GM18511 (cell line): Measurements from ENCODE around the gene MAGI3.
"Not testable (repeated sequence)": the region's sequence is repeated elsewhere in the genome, so short reads cannot be mapped to it uniquely, and the experiment has no call there.

Experiments
- ATAC-seq: cut with Tn5 transposase; IDR thresholded peaks from one replicate; pipeline ENCODE4 v1.9.1; 2021; ENCODE audit warnings: mild to moderate bottlenecking, moderate library complexity; ENCODE audit not compliant: unreplicated experiment

MAGI3 gene

DNA sequence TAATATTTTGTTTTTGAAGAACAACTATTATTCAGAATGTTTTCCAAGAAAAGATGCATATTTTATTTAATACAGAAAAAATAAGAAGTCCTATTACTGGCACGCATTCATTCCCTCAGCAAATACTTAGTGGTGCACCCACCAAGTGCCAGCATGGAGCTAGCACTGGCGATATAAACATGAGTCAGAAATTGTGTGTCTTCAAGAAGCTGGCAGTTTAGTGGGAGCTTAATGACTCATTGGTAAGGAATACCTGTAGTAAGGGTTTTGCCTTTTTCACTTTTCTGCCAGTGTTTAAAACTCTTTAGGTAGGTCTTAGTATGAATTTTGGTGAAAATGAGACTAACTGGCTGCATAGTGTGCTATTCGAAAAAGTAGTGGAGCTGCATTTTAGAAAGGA lies 6.3 kb downstream of the MAGI3 start:
- no peak for ATAC-seq

DNA sequence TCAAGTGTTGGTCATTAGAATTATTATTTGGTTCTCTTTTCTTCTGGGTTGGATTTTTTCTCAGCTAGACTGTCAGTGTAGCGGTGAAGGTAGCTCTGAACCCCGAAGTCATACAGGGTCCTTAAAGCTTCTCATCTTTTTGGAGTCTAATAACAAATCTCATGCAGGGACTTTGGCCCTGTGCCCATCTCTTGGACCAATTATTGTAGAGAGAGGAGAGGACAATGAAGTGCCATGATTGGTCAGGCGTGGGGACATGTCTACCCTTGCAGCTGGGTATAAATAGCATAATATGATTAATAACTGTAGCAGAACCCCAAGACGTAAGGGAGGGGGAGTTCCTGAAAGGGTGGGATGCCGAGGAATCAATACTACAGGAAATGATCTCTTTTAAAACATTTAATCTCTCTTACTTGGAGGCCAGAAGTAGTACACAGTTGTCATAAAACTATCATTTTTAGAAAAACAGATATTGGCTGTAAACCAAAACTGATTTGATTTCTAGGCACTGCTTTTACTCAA lies 8.8 kb downstream of the MAGI3 start:
- no peak for ATAC-seq

DNA sequence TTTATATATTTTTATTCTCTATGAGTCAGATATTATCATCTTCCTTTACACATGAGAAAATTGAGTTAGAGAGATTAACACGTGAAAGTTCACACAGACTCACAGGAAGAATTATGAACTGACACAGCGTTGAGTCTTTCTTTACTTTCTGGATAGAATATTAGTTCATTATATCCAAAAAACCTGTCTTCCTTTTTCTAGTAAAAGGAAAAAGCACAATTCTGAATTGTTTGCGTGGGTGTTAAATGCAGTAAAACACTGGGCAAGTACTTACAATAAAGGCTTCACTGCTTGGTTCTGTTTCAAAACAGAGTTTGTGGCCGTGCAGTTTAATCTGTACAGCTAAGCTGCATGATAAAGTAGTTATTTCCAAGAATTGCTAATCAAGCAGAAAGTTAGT lies 10.8 kb downstream of the MAGI3 start:
- no peak for ATAC-seq

DNA sequence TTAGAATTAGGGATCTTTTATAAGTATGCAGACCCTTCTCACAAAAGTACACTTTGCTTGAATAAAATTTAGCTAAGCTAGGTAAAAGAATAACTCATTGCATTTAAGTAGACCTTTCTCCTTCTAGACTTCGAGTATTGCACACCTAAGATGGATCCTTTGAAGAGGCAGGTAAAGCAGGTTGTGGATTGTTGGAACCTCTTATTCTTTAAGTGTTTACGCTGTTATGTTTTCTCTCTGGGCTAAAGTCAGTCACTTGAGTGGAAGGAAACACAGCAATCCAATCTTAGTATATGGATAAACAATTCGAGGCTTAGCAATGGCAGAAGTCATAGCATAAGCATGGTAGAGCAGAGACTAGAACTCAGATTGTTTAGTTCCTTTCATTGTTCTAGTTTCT lies 11.4 kb downstream of the MAGI3 start:
- no peak for ATAC-seq

DNA sequence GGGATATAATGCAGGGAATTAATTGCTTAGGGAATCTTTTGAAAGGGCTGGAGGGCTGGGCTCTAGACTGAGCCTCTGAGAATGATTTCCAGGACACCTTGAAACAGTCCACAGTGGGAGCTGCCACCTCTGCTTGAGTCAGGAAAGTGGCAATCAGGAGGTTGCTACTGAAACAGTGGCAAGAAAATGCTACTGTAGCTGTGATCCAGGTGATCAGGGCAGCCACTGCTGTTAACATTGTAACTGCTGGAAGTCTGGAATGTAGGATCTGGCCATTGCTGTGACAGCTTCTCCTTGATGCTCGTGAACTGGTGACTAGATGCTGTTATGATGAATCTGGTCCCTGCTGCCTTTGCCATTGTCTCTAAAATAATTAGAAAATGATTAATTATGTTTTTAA lies 12.8 kb downstream of the MAGI3 start:
- ATAC-seq = no peak

DNA sequence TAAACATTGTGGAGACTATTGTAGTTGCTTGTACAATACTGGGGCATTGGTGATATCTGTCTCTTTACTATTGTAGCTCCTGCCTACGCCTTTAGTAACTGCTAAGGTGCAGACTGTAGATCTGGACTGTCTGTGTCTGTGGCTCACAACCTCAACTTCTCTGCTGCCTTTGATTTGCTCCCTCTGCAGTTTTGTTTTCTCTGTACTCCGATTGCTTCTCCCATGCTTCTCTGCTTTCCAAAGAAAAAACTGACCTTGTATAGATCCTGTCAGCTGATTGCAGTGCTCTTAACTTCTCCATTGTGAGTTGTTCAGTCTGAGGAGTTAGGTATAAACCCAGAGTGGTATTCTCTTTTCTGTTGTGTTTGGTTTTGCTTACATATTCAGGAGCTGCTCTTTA lies 15.3 kb downstream of the MAGI3 start:
- ATAC-seq = no peak

DNA sequence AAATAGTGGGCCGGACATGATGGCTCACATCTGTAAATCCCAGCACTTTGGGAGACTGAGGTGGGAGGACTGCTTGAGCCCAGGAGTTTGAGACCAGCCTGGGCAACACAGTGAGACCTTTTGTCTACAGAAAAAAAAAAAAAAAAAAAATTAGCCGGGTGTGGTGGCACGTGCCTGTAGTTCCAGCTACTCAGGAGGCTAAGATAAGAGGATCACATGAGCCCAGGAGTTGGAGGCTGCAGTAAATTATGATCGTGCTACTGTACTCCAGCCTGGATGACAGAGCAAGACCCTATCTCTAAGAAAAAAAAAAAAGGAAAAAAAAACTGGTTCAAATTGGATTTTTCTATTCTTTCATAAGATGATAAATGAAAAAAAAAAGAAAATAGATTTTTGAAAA lies 15.8 kb downstream of the MAGI3 start:
- ATAC-seq = not testable (repeated sequence)

DNA sequence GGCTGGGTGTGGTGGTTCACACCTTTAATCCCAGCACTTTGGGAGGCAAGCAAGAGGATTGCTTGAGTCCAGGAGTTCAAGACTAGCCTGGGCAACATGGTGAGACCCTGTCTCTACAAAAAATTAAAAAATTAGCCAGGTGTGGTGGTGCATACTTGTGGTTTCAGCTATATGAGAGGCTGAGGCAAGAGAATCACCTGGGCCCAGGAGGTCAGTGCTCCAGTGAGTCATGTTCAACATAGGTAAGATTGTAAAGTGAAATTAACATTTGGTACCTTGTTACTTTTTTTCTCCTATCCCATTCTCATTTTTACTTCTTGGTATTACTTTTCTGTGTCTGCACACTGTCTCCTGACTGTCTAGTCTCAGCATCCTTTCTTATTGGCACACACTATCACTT lies 19.0 kb downstream of the MAGI3 start:
- ATAC-seq = no peak

DNA sequence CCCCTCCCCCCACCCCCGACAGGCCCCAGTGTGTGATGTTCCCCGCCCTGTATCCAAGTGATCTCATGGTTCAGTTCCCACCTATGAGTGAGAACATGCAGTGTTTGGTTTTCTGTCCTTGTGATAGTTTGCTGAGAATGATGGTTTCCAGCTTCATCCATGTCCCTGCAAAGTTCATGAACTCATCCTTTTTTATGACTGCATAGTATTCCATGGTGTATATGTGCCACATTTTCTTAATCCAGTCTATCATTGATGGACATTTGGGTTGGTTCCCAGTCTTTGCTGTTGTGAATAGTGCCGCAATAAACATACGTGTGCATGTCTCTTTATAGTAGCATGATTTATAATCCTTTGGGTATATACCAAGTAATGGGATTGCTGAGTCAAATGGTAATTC lies 21.7 kb downstream of the MAGI3 start:
- not testable (repeated sequence) for ATAC-seq

DNA sequence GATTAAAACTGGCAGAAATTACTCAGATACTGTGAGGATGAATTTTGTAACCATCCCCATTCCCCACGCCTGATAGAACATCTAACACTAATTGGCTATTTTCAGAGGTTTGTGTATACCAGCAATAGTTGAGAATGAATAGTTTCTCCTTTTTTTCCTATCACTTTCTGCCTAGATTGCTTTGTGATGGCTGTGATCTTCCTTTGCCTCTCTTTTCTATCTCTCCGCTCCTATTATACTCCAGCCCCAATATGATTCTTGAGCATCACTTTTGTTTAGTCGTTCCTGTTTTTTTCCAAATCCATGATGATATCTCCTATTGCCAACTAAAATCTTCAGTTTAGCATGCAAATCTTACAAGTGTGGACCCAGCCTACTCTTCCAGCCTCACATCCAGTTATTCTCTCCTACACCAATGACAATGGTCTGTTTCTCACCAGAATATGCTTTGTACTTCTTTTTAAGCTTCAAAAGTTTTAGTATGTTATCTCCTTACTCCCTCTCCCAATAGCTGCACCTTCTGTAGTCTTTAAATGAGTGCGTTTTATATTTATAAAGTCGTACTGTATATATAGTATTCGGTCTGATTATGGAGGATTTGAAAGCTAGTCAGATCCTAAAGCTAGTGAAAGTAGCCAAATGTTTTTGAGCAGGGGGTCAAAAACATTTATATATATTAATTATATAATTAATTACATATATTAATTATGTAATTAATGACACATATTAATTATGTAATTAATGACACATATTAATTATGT lies 25.2 kb downstream of the MAGI3 start:
- ATAC-seq = no peak

DNA sequence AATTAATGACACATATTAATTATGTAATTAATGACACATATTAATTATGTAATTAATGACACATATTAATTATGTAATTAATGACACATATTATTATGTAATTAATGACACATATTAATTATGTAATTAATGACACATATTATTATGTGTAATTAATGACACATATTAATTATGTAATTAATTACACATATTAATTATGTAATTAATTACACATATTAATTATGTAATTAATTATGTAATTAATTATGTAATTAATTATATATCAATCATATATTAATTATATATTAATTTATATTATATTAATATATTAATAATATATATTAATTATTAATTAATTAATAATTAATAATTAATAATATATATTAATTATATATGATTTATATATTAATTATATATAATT lies 25.8 kb downstream of the MAGI3 start:
- not testable (repeated sequence) for ATAC-seq

DNA sequence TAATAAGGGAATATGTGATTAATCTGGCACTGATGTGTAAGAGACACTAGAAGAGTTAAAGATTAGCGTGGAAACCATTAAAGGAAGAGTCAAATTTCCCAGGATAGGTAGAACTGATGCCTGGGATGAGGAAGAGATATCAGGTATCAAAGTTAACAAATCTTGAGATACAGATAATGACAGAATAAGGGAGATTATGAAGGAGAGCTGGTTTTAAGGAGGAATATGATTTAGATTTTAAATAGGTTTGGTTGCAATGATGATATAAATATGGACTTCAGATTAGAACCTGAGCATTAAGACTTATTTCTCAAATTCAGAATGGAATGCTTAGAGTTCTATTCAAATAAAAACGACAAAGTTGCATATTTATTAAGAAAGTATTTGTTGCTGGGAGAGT lies 26.2 kb downstream of the MAGI3 start:
- ATAC-seq = no peak

DNA sequence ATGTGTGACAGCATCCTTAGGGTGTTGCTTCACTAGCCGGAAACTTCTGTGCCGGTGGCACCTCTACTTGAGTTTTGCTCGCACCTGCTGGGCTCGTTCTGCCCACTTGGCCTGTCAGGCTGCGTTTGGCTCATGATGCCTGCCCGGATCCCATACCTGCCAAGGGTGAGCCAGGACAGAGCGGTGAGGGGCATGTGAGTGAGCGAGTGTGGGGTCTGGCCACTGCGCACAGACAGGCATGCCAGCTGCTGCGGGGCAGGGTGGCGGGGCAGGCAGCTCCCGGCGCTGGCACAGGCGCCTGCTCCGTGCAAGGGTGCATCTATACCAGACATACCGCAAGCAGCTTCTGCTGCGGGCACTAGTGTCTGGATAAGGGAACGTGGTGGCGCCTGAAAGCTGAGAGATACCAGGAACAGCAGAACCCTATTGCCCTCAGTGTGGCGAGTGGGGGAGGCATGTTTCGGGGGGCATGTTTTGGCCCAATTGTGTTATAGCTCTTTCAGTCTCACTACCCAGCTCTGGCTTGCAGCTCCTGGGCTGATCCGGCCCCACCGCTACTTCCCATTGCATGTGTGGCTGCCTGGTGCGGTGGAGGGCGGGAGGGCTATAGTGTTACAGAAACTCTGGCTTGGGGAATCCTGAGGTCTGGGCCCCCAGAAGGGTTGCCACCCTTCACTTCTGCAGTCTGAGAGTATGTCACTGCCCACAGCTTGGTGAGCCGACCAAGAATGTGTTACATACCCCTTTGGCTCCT lies 32.2 kb downstream of the MAGI3 start:
- ATAC-seq = no peak

DNA sequence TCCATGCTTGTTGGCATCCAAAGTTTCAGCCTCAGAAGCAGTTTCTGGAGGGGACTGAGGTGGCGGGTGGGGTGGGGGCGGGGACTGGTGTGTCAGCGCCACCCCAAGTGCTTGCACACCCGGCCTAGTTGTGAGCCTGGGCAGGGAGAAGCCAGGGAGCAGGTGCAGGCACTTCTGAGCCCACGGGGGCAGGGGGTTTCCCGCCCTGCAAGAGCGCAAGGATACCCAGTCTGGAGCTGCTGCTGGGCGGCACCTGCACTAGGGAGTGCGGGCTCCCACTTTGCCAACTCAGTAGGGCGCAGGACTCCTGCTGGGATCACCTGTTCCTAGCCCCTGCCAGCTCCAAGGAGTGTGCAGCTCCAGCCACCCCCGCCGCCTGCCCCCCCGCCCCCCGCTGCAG lies 33.5 kb downstream of the MAGI3 start:
- no peak for ATAC-seq

DNA sequence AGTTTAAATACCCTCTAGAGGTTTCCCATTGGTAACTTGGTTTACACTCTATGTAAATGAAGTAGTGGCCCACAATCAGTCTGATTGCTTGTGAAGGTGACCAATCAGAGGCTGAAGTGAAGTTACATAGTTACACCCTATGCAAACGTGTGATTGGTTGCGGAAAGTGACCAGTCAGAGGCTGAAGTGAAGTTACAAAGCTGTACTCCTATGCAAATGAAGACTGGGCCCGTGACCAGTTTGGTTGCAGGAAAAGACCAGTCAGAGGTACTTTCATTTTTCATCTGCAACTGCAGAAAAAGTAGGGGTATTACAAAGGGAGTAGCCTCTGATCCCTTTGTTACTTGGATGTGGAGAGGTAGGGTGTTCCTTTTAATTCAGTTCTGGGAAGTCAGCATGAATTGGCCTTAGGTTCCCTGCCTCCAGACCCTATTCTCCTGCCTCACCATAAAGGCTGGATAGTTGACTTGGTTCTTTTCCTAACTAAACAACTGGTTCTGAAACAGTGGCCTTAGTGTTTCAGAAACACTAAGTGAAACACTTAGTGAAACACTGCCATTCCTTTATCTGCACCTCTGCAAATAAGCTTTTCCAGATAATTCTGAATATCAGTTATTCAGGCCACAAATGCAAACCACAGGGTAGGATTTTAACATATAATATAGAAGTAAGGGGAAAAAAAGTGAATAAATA lies 39.3 kb downstream of the MAGI3 start:
- ATAC-seq = no peak

DNA sequence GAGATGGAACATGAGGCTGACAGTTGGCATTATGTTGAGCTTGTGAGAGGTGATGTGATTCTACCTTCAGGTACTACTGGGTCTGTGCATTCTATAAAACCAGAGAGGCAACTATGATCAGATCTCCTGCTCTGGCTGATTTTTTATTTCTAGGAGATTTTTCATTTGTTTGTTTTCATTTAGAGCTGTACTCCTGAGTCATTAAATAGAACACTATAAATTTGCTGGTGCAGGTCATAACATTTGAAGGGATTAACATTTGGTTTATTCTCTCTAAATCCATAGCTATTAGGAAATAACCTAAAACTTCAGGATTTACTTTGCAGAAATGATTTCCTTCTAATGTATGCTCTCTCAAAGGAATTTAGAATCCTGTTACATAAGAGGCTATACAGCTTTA lies 42.9 kb downstream of the MAGI3 start:
- no peak for ATAC-seq

DNA sequence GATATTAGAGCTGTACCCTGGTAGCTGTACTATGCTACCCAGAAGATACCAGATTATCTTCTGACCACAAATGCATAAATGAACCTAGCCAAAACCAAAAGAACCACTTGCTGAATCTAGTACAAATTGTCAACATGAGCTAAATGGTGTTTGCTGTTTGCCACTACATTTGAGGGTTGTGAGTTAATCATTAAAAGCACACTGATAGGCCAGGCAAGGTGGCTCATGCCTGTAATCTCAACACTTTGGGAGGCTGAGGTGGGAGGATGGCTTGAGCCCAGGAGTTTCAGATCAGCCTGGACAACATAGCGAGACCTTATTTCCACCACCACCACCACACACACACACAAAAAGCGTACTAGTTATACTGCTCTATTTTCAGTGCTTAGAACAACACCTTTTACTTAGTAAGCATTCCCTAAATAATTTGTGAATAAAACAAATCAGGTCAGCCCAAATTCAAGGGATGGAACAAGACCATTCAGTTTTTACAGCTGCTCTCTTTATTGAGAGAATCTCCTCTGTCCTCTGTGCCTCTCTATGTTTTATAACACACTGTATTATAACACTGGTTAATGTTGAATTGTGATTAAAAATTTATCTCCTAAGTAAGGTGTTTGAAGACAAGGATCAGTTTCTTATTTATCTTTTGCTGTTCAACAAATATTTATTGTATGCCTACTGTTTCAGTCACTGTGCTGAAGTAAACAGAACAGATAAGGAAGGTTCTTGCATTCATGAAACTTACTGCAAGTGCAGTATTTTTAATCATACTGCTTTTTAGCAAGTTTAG lies 44.0 kb downstream of the MAGI3 start:
- ATAC-seq = no peak

DNA sequence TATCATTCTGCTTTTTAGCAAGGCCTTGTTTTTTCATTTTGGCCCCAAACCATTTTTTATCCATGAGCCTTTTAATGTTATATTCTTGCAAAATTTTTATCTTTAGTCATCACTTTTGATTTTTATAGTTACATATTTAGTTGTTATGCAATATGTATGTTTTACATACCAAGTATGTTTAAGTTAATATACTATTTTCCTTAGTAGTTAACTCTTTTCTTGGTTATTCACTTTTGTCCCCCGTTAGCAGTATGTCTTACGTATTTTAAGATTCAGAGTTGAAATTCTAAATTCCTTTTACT lies 44.5 kb downstream of the MAGI3 start:
- no peak for ATAC-seq

DNA sequence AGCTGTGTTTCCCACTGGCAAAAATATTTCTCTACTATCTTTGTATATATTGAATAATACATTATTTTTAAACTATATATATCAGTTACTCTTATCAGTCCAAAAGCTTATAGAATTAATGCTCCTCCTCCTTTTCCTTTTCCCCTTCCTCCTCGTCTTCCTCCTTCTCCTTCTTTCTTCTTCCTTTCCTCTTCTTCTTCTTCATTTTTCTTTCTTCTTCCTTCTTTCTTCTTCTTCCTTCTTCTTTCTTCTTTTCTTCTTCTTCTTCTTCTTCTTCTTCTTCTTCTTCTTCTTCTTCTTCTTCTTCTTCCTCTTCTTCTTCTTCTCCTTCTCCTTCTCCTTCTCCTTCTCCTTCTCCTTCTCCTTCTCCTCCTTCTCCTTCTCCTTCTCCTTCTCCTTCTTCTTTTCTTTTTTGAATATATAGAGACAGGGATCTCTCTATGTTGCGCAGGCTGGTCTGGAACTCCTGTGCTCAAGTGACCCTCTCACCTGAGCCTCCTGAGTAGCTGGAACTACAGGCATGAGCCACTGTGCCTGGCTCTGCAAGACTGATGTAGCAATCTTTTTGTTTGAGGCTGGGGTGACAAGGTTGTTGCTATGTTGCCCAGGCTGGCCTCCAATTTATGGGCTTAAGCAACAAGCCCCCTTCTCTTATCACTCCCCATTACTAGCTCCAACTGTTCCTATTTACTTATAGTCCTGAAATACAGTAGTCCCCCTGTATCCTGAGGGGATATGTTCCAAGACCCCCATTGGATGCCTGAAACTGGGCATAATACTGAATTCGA lies 47.4 kb downstream of the MAGI3 start:
- ATAC-seq = no peak

DNA sequence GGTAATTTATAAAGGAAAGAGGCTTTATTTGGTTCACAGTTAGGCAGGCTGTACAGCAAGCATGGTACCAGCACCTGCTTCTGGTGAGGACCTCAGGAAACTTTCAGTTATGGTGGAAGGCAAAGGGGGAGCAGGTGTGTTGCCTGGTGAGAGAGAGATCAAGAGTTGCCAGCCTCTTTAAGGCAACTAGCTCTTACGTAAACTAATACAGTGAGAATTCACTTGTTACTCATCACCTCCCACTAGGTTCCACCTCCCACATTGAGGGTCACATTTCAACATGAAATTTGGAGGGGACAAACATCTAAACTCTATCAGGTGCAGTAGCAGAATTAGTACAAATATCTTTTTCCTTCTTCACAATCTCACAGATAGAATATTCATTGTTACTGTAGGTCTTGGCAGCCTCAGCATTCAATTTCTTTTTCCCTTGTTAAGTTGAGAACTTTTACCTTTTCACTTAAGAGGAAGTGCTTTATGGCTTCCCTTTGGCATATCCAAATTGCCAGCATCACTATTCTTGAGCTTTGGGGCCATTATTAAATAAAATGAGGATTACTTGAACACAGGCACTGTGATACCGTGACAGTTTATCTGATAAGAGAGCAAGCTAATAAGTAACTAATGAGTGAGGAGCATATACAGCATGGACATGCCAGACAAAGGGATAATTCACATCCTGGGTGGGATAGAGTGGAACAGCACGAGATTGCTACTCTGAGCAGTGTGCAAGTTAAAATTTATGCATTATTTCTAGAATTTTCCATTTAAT lies 48.4 kb downstream of the MAGI3 start:
- ATAC-seq = no peak
